Measurements from ENCODE around the gene FLNC.

Gene FLNC

DNA sequence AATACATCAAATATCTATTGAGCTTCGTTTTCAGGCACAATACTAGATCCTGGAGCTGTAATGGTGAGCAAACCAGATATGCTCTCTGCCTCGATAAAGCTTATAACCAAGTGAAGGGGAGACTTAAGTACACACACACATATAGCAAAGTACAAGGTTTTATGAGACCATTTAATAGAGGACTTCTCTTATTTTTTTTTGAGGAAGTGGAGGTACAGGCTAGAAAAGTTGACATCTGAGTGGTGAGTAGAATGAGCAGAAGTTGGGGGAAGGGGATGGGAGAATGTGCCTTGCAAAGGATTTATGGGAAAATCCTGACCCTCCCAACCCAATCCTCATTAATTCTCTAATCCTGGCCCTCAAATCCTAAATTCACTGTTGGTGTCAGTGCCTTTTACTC, 30.8 kb upstream of the FLNC start:
- intact Hi-C loops (cut with DNase I) = no loop called here
- DNase-seq = no peak

DNA sequence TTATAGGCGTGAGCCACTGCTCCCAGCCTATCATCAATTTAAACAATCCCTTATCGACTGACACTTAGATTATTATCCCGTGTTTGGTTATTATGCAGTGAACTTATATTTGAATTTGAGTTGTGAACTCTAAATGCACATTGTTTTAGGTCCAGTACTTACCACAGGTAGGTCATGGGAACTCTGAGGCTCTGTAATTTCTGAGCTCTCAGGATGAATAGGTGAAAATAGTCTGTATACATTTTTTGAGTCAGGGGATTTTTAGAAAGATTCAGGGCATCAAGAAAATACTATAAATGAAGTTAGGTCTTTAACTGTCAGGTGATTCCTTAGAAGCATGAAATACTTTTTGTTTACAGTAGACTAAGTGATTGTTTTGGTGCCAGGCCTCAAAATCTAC, 29.6 kb upstream of the FLNC start:
- no peak for DNase-seq
- intact Hi-C loops (cut with DNase I) = no loop called here

DNA sequence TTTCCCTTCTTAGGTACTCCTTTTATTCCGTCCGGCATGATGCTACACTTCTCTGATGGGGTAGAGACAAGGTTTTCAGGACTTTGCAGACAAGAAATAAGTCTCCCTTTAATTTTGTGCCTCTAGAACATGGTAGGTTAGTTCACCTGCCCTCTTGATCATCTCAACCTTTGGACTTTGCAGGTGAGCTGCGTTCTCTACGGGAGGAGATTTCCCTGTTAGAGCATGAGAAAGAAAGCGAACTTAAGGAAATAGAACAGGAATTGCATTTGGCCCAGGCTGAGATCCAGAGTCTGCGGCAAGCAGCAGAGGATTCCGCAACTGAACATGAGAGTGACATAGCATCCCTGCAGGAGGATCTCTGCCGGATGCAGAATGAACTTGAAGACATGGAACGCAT, 29.2 kb upstream of the FLNC start:
- DNase-seq = no peak
- intact Hi-C loops (cut with DNase I) = no loop called here

GRCh38 chr7:128801667-128802418, 28.4 kb upstream of the FLNC start:
- intact Hi-C loops (cut with DNase I) = no loop called here
- DNase-seq = no peak

GRCh38 chr7:128804484-128804883, 25.7 kb upstream of the FLNC start:
- intact Hi-C loops (cut with DNase I) = no loop called here
- DNase-seq = no peak

DNA sequence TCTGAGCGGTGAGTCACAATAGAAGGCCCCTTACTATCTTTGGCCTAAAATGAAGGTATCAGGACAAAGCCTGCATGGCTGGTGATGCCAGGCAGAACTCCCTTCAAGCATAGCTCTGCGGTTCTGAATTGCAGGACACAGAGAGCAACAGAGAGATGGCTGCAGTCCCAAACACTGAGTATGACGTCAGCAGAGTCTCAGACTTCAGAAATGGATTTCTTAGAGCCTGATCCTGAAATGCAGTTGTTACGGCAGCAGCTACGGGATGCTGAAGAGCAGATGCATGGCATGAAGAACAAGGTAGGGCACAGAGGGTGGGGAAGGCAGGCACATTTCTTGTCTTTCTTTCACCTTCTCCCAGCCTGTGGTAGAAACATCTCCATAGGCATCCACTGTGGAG, 25.0 kb upstream of the FLNC start:
- DNase-seq = no peak
- intact Hi-C loops (cut with DNase I) = no loop called here

DNA sequence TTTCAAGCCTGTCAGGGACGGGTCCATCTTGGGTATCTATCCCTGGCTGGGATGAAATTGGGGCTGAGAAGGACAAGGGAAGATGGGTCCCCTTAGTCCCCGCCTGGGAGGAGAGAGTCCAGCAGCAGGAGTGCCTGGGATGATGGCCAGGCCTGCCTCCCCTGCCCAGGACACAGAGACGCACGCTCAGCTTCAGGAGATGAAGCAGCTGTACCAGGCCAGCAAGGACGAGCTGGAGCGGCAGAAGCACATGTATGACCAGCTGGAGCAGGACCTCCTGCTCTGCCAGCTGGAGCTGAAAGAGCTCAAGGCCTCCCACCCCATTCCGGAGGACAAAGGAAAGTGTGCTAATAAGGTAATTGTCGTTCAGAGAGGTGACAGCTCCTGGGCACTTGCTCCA, 23.0 kb upstream of the FLNC start:
- intact Hi-C loops (cut with DNase I) = no loop called here
- no peak for DNase-seq

GRCh38 chr7:128809363-128809762, 20.8 kb upstream of the FLNC start:
- DNase-seq = peak in 1 of 10 donors; percentile 48
- intact Hi-C loops (cut with DNase I) = no loop called here

GRCh38 chr7:128810473-128810872, 19.7 kb upstream of the FLNC start:
- intact Hi-C loops (cut with DNase I) = no loop called here

DNA sequence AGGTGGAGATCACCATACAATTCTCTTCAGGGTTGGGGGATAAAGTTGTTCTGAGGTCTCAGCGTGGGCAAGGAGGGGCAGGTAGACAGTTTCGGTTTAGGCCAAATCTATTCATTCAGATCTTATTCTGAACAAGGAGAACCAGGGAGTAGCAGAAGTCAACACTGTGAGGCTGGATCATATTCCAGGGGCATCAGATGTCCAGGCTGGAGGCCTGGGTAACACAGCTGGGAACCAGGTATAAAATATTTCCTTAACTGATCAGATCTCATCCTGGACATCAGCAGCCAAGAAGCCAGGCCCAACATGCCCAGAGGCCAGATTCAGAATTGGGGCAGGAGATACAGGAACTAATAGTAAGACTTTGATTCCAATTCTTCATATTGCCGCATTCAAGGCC, 19.2 kb upstream of the FLNC start:
- intact Hi-C loops (cut with DNase I) = no loop called here
- DNase-seq = no peak

More at GRCh38 chr7:128810473-128810872, 19.7 kb upstream of the FLNC start:
- no peak for DNase-seq

DNA sequence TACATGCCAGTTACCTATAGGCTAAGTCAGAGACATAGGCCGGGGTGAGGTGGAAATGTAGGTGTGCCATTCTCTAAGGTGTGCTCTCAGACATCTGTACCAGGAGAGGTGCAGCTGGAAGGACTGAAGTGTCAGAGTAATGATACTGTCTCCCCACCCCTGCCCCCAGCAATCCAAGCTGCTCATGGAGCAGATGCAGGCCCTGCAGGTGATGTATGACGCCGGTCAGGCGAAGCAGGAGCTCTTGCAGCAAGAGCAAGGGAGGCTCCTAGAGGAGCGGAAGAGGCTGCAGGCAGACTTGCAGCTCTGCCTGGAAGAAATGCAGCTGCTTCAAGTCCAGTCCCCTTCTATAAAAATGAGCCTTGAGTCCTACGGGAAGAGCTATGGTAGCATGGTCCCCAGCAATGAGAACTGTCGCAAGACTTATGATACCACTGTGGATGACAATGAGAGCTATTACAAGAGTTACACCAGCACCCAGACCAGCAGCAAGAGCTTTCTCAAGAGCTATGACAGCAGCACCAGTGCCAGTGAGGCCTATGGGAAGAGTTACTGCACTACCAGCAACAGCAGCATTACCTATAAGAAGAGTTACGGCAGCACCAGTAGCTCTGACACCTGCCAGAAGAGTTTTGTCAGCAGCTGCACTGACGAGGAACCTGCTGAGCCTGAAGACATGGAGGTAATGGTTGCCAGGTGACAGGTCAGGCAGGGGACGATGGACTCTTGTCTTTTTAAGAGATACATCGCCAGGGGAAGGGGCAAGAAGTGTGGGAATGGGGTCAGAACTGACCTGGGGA, 18.4 kb upstream of the FLNC start:
- DNase-seq = no peak
- intact Hi-C loops (cut with DNase I) = no loop called here

DNA sequence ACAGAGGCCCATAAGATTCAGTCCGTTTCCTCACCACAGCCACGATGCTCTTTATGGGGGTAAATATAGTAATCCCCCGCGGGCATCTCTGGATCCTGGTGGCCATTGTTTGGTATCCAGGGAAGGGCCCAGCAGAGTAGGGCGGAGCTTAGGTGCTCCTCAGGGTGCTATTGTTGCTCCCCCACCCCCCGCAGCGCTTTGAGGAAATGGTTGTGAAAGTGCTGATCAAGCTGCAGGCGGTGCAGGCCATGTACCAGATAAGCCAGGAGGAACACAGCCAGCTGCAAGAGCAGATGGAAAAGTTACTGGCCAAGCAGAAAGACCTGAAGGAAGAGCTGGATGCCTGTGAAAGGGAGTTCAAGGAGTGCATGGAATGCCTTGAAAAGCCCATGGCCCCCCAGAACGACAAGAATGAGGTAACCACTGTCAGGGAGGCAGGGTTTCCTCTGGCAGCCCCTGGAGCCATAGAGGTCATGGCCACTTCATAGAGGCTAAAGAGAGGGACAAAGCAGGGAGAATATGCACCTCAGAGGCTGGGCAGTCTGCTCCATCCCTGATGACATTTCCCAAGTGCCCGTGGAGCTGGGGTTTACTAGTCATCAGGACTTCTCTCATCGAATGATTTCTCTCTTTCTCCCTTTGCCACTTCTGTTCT, 17.6 kb upstream of the FLNC start:
- no peak for DNase-seq
- intact Hi-C loops (cut with DNase I) = no loop called here

DNA sequence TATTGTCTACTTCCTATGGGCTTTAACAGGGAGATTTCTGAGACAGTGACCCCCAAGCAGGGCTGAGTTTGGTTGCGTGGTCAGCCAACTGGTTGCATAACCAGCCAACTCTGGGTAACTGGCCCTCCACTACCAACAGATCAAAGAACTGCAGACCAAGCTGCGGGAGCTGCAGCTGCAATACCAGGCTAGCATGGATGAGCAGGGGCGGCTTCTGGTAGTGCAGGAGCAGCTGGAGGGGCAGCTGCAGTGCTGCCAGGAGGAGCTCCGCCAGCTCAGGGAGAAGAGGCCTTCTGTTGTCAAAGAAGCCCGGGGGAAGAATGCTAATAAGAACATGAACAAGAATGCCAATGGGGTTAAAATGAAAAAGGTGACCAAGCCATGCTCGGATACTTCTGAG, 15.7 kb upstream of the FLNC start:
- intact Hi-C loops (cut with DNase I) = no loop called here
- peak in 4 of 10 donors; percentile 66 to 95 (median 74) for DNase-seq

DNA sequence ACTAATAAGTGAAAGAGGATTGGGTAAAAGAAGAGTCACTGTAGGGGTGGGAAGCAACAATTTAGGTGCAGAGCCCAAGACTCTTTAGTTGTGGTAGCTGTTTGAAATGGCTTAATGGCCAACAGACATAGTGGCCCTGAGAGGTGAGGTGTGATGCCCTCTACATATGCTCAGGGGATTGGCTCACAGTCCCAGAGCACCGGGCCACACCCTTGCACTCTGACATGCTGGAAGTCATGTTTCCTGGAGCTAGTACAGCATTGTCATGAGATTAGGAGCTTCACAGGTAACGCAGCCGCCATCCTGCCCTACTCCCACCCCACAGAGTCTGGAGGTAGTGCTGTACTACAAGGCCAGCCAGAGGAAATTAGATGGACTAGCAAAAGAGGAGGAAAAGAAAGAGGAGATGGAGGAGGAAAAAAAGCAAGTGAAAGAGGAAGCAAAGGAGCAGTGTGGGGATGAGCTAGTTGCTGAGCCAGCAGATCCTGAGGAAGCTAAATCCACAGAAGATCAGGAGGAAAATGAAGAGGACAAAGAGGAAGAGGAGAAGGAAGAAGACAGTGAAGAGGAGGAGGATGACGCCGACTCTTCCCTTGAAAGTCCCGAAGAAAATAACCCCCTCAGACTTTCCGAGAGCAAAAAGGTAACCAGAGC, 14.8 kb upstream of the FLNC start:
- intact Hi-C loops (cut with DNase I) = no loop called here
- DNase-seq = peak in 1 of 10 donors; percentile 46

- DNase-seq = no peak
- intact Hi-C loops (cut with DNase I) = no loop called here
Measured at GRCh38 chr7:128818694-128819093, 11.5 kb upstream of the FLNC start.

GRCh38 chr7:128821724-128822123, 8.5 kb upstream of the FLNC start:
- peak in 1 of 10 donors; percentile 53 for DNase-seq
- intact Hi-C loops (cut with DNase I) = no loop called here

GRCh38 chr7:128826512-128826911, 3.7 kb upstream of the FLNC start:
- peak in 1 of 10 donors; percentile 24 for DNase-seq
- intact Hi-C loops (cut with DNase I) = no loop called here

- intact Hi-C loops (cut with DNase I) = no loop called here
- no peak for DNase-seq
Measured at GRCh38 chr7:128826916-128827247, 3.3 kb upstream of the FLNC start.

- intact Hi-C loops (cut with DNase I) = no loop called here
- DNase-seq = peak in 2 of 10 donors; percentile 70 to 72
Measured at GRCh38 chr7:128827248-128827958, 2.8 kb upstream of the FLNC start.

- DNase-seq = peak in 2 of 10 donors; percentile 54 to 59
- intact Hi-C loops (cut with DNase I) = no loop called here
Measured at GRCh38 chr7:128827971-128828711, 2.1 kb upstream of the FLNC start.

Data from posterior cingulate gyrus (tissue), 11 donors.